PC-3 (cell line): ENCODE data around the gene ADCY5.

Experiments used
- EZH2 ChIP-seq: fragments of 300-600 bp; sonication (generic); IDR thresholded peaks from one replicate; pipeline ENCODE4 v1.6.1; 2017; ENCODE audit warnings: antibody characterized with exemption, mild to moderate bottlenecking, low read length; ENCODE audit not compliant: unreplicated experiment
- TF ChIP-seq, protein P1 (sequence below): fragments of 300-600 bp; sonication (generic); conservative IDR thresholded peaks from 2 replicates; pipeline ENCODE4 v1.5.1; 2017; ENCODE audit warnings: antibody characterized with exemption, low read depth, mild to moderate bottlenecking, low read length

GRCh38 chr3:123447749-123448517 is 957 bp downstream of the ADCY5 start:
- TF ChIP-seq, protein P1, sequence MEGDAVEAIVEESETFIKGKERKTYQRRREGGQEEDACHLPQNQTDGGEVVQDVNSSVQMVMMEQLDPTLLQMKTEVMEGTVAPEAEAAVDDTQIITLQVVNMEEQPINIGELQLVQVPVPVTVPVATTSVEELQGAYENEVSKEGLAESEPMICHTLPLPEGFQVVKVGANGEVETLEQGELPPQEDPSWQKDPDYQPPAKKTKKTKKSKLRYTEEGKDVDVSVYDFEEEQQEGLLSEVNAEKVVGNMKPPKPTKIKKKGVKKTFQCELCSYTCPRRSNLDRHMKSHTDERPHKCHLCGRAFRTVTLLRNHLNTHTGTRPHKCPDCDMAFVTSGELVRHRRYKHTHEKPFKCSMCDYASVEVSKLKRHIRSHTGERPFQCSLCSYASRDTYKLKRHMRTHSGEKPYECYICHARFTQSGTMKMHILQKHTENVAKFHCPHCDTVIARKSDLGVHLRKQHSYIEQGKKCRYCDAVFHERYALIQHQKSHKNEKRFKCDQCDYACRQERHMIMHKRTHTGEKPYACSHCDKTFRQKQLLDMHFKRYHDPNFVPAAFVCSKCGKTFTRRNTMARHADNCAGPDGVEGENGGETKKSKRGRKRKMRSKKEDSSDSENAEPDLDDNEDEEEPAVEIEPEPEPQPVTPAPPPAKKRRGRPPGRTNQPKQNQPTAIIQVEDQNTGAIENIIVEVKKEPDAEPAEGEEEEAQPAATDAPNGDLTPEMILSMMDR = no peak
- no peak for TF ChIP-seq EZH2
